Activated B cell treated with CpG ODN at 0.5 μM for 24 hours (primary cell): ENCODE results near the gene LRRC4C. TPM values are rescaled to one million over a fixed set of nuclear protein-coding genes. Genes with fewer than 3 reads are reported as not detected.
"Not testable (repeated sequence)": the region's sequence is repeated elsewhere in the genome, so short reads cannot be mapped to it uniquely, and the experiment has no call there.

Source experiments
- ATAC-seq: fragments of 200-7000 bp; cut with Tn5 transposase; one replicate; pipeline ENCODE4 v1.10.0; 2021; ENCODE audit warnings: low read depth, mild to moderate bottlenecking, moderate library complexity
- CTCF ChIA-PET: fragments of 350-600 bp; sonication (Branson Sonifier 250); formaldehyde crosslinking; loops from one replicate; lab custom pipeline; 2021; ENCODE audit warnings: antibody characterized with exemption; lab: Charles Lee
- POLR2A ChIA-PET: fragments of 350-600 bp; sonication (Branson Sonifier 250); formaldehyde crosslinking; loops from one replicate; lab custom pipeline; 2021; ENCODE audit warnings: antibody characterized with exemption; lab: Charles Lee
- DNase-seq: peaks from one replicate; pipeline ENCODE4 v3.0.0; 2022
- H3K27ac Mint-ChIP-seq: one replicate; pipeline ENCODE4 v1.8.0; 2020; ENCODE audit warnings: mixed read lengths
- H3K27me3 Mint-ChIP-seq: one replicate; pipeline ENCODE4 v1.8.0; 2021; ENCODE audit warnings: mixed read lengths
- H3K36me3 Mint-ChIP-seq: one replicate; pipeline ENCODE4 v1.8.0; 2021; ENCODE audit warnings: low read depth, mixed read lengths
- H3K4me1 Mint-ChIP-seq: one replicate; pipeline ENCODE4 v1.8.0; 2021; ENCODE audit warnings: mixed read lengths
- H3K4me3 Mint-ChIP-seq: one replicate; pipeline ENCODE4 v1.8.0; 2020; ENCODE audit warnings: mild to moderate bottlenecking, mixed read lengths
- H3K9me3 Mint-ChIP-seq: one replicate; pipeline ENCODE4 v1.8.0; 2020; ENCODE audit warnings: mixed read lengths
- CTCF ChIP-seq: fragments of 200-600 bp; IDR thresholded peaks from one replicate; pipeline ENCODE4 v1.8.0; 2022; ENCODE audit warnings: antibody characterized with exemption, mild to moderate bottlenecking
- intact Hi-C: fragments of 100-400 bp; cut with micrococcal nuclease; formaldehyde crosslinking; loops from one replicate; pipeline ENCODE4 v1.15.1; 2024
- total RNA-seq: library from RNA; stranded (reverse); gene quantifications from 2 replicates; pipeline ENCODE4 v1.2.3, GENCODE V29; 2022

Gene LRRC4C
- total RNA-seq, 1 donor from 2014 or later, result not detected

DNA sequence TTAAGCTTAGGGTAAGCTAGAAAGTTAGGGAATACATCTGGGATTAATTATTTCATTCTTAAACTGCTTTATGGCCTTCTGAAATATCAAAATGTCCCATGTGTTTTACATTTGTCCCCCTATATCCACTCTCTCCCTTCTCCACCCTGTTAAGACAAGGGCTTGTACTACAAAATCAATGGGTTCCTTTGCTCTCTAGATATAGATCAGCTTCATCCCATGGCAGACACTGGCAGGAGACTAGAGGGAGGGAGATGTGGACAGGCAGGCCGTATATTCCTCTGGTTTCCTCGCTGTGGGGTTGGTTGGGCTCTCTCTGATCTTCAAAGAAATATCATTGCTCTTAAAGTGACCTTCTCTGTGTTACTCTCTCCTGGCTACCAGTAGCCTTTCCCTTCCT lies 1281.0 kb downstream of the LRRC4C start:
- ChIA-PET POLR2A (no interaction called here), CTCF (no interaction called here)
- DNase-seq (no peak), ATAC-seq (no peak)
- H3K27ac Mint-ChIP-seq, result no peak overlapping the region
- no peak for TF ChIP-seq CTCF
- no peaks in the 10 kb centered on the region for H3K27me3 Mint-ChIP-seq
- no peaks in the 10 kb centered on the region for H3K9me3 Mint-ChIP-seq
- no peak overlapping the region for H3K4me3 Mint-ChIP-seq
- no peaks in the 10 kb centered on the region for H3K4me1 Mint-ChIP-seq
- intact Hi-C loops, result no loop called here
- no peaks in the 10 kb centered on the region for H3K36me3 Mint-ChIP-seq

DNA sequence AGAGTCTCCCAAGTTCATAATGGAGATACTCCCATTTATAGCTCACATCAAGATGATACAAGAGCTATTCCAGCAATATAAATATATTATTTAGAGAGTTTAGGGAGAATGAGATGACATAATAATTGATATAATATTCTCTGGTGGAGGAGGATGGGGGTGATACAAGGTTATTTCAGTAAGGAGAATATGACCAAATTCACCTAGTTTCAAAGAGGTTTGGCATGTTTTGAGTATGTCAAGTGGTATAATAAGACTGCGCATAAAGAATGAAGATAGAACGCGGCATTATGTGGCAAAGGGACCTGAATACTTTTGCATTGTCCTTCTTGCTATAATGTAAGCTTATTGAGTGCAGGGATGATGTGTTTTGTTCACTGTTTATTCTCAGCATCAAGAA lies 1283.5 kb downstream of the LRRC4C start:
- Mint-ChIP-seq H3K4me1 (no peaks in the 10 kb centered on the region), H3K27ac (no peak overlapping the region), H3K4me3 (no peak overlapping the region), H3K27me3 (no peaks in the 10 kb centered on the region), H3K9me3 (peaks cover 2% of the 10 kb centered on the region), H3K36me3 (no peaks in the 10 kb centered on the region)
- ATAC-seq (no peak), DNase-seq (no peak)
- ChIA-PET POLR2A (no interaction called here), CTCF (no interaction called here)
- TF ChIP-seq CTCF, result no peak
- intact Hi-C loops, result no loop called here

DNA sequence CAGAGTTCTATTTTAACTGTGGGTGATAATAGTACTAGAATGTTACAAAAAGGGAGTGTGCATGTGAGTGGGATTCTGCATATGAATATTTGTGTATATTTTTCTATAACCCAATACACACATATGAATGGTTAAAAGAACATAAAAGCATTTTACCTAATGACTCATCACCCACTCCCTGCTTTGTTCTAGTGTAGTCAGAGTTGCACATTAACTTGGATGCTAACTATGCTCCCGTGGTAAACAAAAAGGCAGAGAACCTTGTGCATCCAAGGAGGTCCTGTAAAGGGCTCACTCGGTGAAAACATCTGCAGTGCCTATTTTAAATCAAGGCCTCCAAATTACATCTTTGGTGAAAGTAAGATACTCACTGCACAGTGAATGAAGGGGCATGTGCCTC lies 1289.4 kb downstream of the LRRC4C start:
- DNase-seq (no peak), ATAC-seq (no peak)
- no peaks in the 10 kb centered on the region for H3K27me3 Mint-ChIP-seq
- peaks cover 5% of the 10 kb centered on the region for H3K9me3 Mint-ChIP-seq
- no peaks in the 10 kb centered on the region for H3K4me1 Mint-ChIP-seq
- ChIA-PET POLR2A (no interaction called here), CTCF (no interaction called here)
- no peaks in the 10 kb centered on the region for H3K36me3 Mint-ChIP-seq
- intact Hi-C loops, result no loop called here
- no peak overlapping the region for H3K27ac Mint-ChIP-seq
- TF ChIP-seq CTCF, result no peak
- no peak overlapping the region for H3K4me3 Mint-ChIP-seq

- peaks cover 5% of the 10 kb centered on the region for H3K9me3 Mint-ChIP-seq
- ATAC-seq, result no peak
- no peak overlapping the region for H3K27ac Mint-ChIP-seq
- intact Hi-C loops, result no loop called here
- no peaks in the 10 kb centered on the region for H3K27me3 Mint-ChIP-seq
- TF ChIP-seq CTCF, result no peak
- no peak overlapping the region for H3K4me3 Mint-ChIP-seq
- CTCF ChIA-PET, result no interaction called here
- POLR2A ChIA-PET, result no interaction called here
- H3K36me3 Mint-ChIP-seq, result no peaks in the 10 kb centered on the region
- DNase-seq, result no peak
- H3K4me1 Mint-ChIP-seq, result no peaks in the 10 kb centered on the region
Observed at GRCh38 chr11:40168414-40168813, 1291.0 kb downstream of the LRRC4C start.

GRCh38 chr11:40167805-40168204 lies 1291.6 kb downstream of the LRRC4C start:
- H3K27ac Mint-ChIP-seq, H3K27me3 Mint-ChIP-seq, H3K4me1 Mint-ChIP-seq, H3K4me3 Mint-ChIP-seq, CTCF ChIA-PET, H3K9me3 Mint-ChIP-seq, ATAC-seq, POLR2A ChIA-PET, intact Hi-C loops, H3K36me3 Mint-ChIP-seq, DNase-seq: not testable (repeated sequence)

GRCh38 chr11:40166892-40167291 lies 1292.6 kb downstream of the LRRC4C start:
- ATAC-seq (no peak), DNase-seq (no peak)
- Mint-ChIP-seq H3K9me3 (peaks cover 3% of the 10 kb centered on the region), H3K4me3 (no peak overlapping the region), H3K27ac (no peak overlapping the region), H3K27me3 (no peaks in the 10 kb centered on the region), H3K36me3 (no peaks in the 10 kb centered on the region), H3K4me1 (no peaks in the 10 kb centered on the region)
- TF ChIP-seq CTCF, result no peak
- POLR2A ChIA-PET, result no interaction called here
- CTCF ChIA-PET, result no interaction called here
- intact Hi-C loops, result no loop called here
